Tibial nerve (tissue), 4 donors: Measurements from ENCODE around the gene MYH7.

Experiments used
- CTCF ChIP-seq, 5 experiments: fragments of 200-600 bp in 3 of 5; fragments of 450-650 bp in 2 of 5; sonication (generic) in 3 of 5; IDR thresholded peaks; one replicate each; pipeline ENCODE4 v1.5.1; 2016 to 2019; ENCODE audit warnings: antibody characterized with exemption in 5 of 5, mild to moderate bottlenecking in 3 of 5, moderate library complexity in 2 of 5
- EP300 ChIP-seq, 2 donors: sonication (generic); formaldehyde crosslinking; IDR thresholded peaks; one replicate each; pipeline ENCODE4 v1.6.1; 2017; ENCODE audit warnings: antibody characterized with exemption in 2 of 2, mild to moderate bottlenecking in 1 of 2
- POLR2A ChIP-seq, 2 donors: fragments of 450-650 bp; IDR thresholded peaks; one replicate each; pipeline ENCODE4 v1.6.1; 2017; ENCODE audit warnings: antibody characterized with exemption in 2 of 2, mild to moderate bottlenecking in 2 of 2, moderate library complexity in 2 of 2

DNA sequence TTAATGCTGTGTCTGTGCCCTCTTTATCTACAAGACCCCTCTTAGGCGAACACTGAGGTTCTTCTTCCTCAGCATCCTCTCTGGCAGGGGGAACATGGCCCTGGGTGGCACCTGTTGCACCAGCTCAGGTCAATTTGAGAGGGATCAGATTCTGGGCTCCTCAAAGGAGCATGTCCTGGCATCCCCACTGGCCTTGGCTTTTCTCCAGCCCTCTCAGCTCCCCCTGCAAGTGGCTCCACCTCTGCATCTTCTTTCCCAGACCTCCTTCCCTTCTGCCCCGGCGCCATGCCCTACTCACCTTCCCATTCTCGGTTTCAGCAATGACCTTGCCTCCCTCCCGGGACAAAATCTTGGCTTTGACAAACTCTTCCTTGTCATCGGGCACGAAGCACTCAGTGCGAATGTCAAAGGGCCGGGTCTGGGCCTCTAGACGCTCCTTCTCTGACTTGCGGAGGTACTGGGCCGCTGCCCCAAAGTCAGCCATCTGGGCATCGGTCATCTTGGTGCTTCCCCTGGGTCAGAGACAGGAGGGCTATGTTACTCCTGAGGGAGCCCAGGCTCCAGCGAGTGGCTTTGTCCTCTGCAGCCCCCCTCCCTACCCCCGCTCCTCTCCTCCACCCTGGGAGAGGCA is 28.6 kb downstream of the MYH7 start:
- TF ChIP-seq CTCF (IDR thresholded peaks at IDR 0.05) (no peak), POLR2A (IDR thresholded peaks at IDR 0.05) (no peak), EP300 (IDR thresholded peaks at IDR 0.05) (no peak)
